HG02610 (cell line): ENCODE measurements around the gene P3R3URF.

Experiments
- ATAC-seq: cut with Tn5 transposase; IDR thresholded peaks from one replicate; pipeline ENCODE4 v1.9.1; 2021; ENCODE audit warnings: mild to moderate bottlenecking, moderate library complexity; ENCODE audit not compliant: unreplicated experiment

P3R3URF gene

GRCh38 chr1:46194641-46195193, 18.4 kb upstream of the P3R3URF start:
- ATAC-seq, result no peak

DNA sequence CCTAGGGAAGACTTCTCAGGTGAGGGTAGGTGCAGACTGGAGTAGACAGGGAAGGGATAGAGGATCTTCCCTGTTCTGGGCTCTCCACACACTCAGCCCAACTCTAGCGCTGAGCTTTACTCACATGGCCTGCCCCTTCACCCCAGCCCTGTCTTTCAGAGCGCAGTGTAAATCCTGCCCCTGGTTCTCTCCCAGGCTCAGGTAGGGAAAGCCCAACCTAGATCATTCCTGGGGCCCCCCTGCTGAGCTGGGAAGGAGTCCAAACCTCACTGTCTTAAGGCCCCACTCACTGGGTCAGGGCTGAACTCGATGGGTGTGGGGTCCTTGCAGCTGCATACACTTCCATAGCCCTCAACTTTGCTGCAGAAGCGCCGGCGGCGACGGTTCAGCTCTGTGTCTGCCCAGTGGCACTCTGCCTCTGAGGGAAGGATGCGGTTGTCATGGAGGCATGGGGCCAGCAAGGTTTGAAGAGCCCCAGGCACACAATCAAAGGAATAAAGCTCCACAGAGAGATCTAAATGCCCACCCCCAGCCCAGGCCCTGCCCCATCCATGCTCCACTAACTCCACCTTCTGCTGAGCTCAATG, 17.8 kb upstream of the P3R3URF start:
- ATAC-seq, result no peak

DNA sequence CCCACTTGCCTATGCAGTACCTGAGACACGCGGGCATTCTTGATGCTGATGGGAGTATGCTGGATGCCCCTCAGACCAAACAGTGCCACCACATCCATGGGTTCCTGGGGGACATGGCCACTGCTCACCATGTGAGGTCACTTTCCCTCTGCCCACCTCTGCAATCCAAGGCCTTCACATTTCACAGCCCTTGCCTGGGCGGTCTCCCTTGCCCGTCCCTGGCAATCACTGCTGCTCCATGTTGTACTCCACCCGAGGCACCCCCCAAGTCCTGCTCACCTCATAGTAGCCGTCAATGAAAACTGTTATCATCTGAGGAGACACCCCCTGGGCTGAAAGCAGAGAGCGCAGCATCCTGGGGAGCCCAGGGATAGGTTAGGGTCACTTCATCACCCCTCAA, 17.0 kb upstream of the P3R3URF start:
- ATAC-seq, result no peak

- no peak for ATAC-seq
Observed at GRCh38 chr1:46192171-46192570, 15.9 kb upstream of the P3R3URF start.

DNA sequence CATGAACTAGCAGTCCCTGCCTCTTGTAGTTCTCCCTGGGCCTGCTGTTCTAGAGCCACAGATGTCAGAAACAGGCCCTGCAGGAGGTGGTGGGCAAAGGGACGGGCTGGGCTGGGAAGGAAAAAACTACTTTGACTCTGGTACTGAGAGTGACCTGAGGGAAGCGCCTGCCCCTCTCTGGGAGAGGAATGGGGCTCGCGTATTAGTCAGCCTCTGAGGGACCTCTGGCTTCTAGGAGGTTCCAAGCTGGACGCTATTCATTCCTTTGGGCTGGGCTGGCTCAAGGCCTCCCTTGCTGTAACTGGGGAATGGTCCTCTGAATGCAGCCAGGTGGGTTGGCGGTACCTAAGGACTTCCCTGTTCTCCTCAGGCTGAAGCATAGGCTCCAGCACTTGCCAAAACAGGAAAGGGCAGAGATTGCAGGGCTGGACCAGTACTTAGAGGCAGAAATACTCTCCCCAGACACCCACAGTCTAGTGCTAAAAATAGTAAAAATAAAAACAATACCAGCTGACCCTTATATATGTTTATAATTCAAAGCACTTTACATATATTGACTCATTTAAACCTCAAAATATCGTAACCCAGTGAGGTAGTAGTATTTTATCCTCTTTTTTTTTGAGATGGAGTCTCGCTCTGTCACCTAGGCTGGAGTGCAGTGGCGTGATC, 14.9 kb upstream of the P3R3URF start:
- no peak for ATAC-seq

DNA sequence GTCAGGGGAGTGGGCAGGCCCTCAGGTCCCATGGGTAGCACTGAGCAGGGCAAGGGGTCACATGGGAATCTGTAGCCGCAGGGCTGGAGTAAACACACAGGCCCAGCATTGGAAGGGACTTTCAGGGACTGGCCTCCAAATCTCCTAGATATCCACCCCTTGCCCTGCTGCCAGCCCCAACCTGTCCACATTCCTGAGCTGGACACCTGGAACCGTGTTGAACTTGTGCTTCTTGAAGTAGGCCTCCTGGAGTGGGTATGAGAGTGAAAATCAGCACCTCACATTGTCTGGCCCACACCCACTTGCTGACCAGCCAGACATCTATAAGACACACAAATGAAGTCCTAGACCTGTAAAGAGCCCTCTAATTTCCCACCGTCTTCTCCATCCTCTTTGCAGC, 14.3 kb upstream of the P3R3URF start:
- ATAC-seq, result no peak

GRCh38 chr1:46188295-46189030, 12.2 kb upstream of the P3R3URF start:
- no peak for ATAC-seq

DNA sequence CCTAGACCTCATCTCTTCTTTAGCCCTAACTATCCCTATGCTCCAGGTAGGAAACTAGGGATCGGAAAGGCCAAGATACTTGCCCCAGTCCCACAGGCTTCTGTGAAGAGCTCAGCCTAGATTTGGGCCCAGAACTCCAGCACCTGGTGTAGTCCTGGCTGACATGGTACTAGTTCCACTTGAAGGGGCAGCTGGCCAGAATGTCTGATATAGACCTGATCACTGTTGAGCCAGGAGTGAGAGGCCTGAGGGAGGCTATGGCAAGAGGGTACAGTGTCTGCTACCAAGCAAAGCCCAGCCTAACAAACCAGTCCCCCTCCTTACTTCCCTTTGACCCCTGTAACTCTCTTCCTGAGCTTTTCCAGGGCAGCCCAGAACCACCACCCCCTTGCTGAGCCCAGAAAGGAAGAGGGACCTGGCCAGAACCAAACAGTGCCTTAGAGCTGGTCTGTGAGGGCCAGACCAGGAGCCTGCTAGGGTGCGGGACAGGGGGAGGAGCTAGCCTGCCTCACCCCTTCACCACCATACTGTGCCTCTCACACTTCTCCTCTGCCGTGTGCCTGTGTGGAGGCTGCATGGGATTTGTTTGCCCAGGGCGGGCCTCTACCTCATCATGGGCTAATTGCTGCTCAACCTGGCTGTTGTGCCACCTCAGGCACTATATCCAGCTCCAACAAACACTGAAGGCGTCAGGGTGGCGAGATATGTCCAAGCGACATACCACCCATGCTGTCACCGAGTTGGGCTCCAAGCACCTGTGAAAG, 11.0 kb upstream of the P3R3URF start:
- ATAC-seq, result no peak

DNA sequence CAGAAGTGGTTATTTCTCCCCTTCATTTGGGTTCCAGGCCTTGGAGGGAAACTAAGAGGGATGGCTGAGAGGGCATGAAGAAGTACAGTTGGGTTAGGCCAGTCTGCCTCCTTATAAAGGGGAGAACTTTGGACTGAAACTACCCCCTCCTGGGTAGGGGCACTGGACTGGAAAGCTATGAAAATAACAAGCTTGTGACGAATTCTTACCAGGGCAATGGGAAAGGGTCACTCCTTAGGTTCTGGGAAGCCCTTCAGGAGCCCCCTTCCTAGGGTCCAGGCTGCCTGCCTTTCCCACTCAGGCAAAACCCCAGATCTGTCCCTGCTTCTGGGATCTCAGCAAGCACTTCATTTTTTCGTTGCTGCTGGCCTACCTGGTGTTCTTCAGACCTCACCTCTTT, 9.8 kb upstream of the P3R3URF start:
- no peak for ATAC-seq

GRCh38 chr1:46184920-46185658, 8.8 kb upstream of the P3R3URF start:
- no peak for ATAC-seq

DNA sequence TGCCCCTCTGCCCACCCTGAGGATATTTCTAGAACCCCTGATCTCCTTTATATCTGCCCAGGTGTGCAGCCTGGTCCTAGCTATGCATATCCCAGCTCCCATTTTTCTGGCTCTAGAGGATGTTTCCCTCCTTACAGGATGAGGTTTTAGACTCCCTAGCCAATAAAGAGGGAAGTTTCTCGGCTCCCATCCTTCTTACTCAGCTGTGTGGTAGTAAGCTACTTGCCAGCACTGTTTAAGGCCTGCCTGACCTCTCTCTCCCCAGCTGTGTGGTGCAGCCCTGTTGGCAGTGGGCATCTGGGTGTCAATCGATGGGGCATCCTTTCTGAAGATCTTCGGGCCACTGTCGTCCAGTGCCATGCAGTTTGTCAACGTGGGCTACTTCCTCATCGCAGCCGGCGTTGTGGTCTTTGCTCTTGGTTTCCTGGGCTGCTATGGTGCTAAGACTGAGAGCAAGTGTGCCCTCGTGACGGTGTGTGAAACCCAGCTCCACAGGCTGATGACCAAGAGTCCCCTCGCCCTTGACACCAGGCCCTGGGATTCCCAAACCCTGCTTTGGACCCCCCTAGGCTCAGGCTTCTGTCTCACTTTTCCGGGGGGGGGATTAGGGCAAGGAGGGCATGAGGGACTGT, 7.8 kb upstream of the P3R3URF start:
- ATAC-seq, result no peak

DNA sequence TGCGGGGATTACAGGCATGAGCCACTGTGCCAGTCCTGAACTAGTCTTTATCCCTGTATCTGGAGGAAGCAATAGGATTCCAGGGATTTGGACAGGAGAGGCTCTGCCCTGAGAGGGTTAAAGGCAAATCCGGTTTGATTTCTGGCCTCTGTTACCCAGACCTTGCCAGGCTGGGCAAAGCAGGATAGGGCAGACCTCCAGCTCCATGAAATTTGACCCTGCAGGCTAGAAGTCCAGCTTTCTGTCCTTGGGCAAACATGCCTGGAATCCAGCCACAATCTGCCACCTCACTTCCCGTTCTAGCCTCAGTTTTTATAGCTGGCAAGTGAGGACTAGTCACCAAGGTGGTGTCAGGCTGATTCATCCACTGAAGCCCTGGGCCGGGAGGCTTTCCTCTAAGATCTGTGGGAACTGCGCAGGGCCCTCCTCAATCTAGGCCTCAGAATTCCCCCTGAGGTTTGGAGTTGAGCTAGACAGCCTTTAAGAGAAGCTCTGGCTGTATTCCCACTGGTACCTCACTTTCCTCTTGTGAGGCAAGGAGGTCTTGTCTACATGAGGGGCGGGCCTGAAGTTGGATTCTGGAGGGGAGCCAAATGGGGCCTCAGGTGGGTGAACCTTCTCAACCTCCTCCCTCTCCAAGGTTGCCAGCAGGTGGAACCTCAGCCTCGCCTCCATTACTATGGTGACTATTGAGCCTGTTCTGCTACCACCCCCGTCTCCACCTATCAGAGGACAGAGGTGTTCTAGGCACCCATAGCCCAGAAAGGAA, 7.0 kb upstream of the P3R3URF start:
- ATAC-seq, result no peak

DNA sequence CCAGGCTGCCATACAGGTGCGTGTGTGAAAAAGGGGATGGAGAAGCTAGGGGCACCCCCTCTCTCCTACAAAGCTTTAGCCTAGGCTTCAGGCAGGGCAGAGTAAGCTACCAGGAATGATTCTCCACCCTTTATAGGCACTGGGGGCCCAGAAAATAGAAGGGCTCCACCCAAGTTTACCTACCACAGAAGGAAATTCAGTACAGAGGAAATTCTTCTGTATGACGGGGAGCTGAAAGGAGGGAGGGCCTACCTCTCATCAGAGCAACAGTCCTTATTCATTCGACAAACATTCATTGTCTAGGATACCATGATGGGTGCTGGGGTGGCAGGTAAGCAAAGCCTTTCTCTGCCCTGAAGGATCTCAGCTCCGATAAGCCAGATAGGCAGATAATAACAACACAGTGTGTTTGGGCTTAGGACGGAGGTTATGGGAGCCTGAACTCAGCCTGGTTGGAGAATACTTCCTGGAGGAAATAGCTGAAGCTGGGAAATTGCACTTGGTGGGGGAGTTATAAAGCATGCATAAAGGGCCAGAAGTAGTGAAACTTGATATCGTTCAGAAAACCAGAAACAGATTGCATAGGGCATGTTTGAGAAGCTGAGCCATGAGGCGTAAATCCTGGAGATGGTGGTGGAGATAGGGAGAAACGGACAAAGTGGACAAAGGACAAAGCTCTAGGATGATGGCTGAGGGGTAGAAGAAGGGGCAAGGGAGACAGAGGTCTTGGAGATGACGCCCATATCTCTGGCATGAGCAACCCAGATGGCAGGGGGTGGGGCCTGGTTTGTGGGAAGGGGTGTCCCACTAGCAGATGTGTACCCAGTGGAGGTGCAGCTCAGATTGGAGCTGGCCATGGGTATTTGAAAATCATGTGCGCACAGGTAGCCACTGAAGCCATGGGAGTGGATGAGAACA, 5.3 kb upstream of the P3R3URF start:
- no peak for ATAC-seq

DNA sequence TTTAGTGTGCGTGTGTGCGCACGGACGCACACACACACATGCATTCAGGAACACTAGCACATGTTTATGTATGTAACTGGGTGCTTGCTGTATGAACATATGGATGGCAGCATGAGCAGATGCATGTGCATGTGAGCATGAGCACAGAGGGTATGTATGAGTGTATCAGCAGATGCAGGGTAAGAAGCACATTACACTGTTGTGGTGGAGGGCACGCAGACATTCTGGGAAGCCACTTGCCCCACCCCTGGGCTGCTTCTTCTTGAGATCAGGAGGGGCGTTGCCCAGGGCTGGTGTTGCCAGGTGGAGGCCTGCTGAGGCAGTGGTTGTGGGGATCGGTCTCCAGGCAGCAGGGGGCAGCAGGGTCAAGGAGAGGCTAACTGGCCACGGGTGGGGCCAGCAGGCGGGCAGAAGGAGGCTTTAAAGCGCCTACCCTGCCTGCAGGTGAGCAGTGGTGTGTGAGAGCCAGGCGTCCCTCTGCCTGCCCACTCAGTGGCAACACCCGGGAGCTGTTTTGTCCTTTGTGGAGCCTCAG, 3.9 kb upstream of the P3R3URF start:
- ATAC-seq, result no peak

DNA sequence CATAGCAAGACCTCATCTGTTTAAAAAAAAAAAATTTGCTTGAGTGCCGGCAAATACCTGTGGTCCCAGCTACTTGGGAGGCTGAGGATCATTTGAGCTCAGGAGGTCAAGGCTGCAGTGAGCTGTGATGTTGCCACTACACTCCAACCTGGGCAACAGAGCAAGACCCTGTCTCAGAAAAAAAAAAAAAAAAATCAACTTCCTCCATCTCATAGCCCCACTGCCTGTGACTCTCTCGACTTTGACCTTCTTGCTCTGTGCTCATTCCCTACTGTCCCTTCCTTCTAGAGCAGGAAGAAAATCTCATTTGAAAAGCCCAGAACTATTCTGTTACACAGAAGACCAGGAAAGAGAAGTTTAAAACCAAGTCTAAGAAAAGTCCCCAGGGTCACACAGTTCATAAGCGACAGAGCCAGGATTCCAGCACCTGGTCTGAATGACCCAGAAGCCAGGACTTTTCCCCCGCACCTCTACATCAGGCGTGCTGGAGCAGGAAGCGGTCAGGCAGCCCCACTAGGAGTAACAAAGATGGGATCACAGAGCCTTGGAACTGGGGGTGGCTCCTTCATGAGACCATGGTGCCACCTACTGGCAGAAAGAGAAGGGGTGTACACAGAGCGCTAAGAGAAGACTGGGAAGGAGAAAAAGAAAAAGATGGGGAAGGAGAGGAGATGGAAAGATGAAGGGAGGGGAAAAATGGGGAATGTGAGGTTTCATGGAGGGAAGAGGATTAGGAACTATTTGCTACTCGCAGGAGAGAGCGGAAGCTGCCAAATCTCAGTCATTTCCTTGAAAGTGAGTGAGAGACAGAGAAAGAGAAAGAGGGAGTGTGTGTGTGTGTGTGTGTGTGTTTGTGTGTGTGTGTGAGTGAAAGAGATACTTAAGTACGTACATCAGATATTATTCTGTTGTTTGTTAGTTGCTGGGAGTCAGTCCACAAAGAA, 3.1 kb upstream of the P3R3URF start:
- peak; percentile 62 for ATAC-seq

DNA sequence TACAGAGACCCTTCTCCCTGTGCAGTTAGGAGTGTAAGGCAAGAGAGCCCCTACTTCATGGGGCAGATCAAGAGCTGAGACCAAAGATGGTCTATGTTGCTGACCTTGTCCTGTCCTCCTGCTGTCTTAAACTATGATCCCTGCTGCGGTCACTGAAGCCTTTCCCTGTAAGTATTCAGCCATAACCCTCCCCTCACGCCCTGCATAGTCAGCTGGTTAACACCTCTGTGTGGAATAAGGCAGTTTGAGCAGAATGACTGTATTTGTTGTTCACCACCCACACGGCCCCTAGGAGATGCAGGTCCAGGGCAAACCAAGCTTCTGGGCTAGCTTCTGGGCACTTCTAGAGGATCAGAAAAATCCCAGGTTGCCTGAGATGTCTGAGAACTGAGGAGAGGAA, 1.0 kb downstream of the P3R3URF start:
- ATAC-seq, result no peak
